ENCODE results near the gene PLCL1.

Gene PLCL1

DNA sequence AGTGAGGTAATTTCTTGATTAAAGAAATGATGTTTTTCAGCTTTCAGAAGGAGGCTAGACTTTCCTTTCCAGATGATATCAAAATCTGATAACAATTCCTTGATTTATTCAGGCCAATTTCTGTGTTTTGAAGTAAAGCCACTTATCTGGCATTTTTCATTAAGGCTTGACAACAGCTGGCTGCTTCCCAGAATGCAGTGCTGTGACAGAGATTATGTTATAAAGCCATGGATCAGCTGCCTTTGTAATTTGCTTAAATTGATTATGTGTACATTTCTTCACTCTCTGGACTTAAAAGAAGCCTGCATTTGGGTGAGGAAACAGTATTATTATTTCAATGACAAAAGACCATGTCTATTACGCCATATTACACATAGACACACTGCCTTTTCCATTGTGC is 136.0 kb downstream of the PLCL1 start:
- no peak overlapping the region for H3K4me3 ChIP-seq
- no peak overlapping the region for H3K27ac ChIP-seq

DNA sequence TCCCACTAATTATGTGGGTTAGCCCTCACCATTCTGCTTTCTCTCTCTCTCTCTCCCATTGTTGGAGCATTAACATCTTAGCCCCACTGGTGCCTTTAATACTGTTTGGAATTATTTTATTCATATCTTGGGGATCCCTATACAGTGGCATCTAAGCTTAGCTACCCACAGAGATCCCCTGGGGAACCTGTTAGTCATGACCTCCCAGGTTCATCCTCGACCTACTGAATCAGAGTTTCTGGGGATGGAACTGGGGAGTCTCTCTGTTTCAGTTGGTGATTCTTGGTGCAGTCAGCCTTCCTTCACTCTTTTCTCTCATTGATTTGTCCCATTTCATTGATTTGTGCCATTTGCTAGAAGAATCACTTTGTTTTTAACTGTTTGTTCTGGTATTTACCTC is 137.3 kb downstream of the PLCL1 start:
- H3K4me3 ChIP-seq = no peak overlapping the region
- no peak overlapping the region for H3K27ac ChIP-seq

DNA sequence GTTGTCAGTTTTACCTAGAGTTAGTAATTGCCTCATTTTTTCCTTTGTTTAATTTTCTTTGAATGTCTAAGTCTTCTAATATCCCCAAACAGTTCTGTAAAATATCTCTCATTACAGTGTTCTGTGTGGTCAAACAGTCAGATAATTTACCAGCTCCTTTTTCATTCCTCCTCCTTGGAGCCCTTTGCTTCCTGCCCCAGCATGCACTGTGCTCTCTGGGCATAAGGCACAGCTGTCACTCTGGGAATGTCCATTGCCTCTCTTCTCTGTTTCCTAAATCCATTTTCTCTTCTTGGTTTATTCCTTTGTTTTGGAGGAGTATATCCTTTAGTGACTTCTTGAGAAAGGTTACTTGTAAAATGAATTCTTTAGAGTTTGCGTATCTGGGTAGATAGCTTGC is 139.3 kb downstream of the PLCL1 start:
- Histone ChIP-seq H3K4me3 (no peak overlapping the region), H3K27ac (no peak overlapping the region)

DNA sequence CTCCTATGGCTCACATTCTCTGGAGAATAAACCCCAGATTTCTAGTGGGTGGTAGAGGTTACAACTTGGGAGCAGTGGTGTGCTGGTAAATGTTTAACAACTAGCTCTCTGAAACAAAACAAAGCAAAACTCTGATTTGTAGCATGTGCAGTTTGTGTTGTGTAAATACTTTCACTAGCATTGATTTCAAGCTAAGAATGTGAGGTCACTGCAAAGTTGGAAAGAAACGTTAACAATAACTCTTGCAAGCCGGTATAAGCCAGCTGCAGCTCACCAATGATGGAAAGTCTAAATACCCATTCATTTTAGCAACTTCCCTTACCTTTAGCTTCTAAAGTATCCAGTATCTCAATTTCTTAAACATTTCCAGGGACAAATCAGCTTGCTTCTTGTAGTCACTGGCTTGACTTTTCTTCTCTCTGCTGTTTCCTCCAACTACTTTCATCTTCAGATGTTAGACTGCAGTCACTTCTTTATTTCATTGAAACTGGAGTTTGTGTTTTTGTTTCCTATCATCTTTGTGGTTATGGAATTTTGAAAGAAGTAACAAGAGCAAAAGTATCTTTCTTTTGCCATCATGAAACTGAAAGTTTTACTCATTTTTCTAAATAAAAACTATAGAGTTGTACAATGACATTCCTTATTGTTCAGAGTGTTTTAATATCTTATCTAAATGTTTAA is 140.2 kb downstream of the PLCL1 start:
- no peak overlapping the region for H3K27ac ChIP-seq
- H3K4me3 ChIP-seq = no peak overlapping the region

DNA sequence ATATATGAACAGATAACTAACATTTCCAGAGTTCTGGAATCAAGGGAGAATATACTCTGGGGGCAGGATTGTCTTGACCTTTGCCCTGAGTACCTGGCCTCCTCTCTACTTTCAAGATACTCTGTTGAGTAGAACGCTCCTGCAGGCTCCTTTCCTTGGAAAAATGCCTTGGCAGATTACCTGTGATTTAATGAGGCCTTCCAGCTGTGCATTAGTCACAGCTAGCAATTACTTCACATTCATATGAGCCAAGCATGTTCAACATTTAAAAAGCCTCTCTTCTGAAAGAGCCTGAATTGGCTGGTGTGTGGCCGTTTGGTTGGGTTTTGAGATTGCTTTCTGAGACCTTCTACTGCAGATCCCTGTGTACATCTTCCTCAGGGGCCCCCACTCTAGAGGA is 142.2 kb downstream of the PLCL1 start:
- no peak overlapping the region for H3K4me3 ChIP-seq
- no peak overlapping the region for H3K27ac ChIP-seq

DNA sequence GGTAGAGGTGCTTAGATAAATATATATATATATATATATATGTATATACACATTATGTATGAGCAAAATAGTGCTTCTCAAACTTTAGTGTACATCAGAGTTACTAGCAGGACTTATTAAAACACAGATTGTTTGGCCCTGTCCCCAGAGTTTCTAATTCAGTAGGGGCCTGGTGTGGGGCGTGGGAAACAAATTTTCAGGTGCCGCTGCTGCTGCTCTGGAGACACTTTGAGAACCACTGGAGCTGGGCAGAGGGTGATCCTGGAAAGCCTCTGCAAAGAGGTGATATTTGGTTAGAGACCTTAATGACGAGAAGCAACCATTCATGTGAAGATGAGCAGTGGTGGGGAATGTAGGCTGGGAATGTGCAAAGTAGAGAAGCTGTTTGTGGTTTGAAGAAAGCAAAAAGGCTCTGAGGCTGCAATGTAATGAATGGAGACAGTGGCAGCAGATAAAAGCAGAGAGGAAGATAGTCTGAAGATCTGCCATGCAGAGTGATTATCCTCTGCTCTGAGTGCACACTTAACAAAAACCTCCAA is 142.9 kb downstream of the PLCL1 start:
- H3K4me3 ChIP-seq = no peak overlapping the region
- no peak overlapping the region for H3K27ac ChIP-seq

DNA sequence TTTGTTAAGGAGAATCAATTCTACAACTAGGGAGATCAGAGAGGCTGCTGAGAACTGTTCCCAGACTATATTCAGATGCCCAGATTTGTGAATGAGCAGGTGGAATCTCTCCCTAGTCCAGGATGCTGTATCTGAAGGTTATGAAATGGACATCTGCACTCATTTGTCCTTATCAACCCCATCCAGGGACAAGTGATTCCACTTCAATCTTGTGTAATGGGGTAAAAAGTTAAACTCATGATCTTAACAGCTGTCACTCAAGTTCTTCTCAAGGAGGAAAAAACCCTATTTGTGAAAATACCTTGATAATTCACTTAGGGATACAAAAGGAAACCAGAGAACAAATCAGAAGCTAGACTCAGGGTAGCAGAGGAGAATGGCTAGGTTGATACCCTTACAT is 144.8 kb downstream of the PLCL1 start:
- no peak overlapping the region for H3K4me3 ChIP-seq
- H3K27ac ChIP-seq = no peak overlapping the region

DNA sequence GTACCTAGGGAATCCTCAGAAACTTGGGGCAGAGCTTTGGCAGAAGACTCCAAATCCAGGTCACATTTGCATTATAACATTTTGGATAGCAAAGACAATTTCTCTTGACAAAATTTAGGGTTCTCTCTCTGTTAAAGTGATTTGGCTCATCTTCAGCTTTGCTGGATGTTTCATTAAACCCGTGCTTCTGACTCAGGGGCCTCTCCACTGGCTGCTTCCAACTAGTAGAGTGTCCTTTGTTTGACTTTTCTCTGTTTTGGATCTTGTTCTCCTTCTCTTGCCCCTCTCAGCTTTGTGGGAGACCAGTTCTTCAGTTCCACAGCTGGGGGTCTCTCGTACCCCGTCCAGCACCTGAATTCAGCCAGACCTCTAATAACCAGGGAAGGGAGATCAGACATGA is 145.6 kb downstream of the PLCL1 start:
- H3K27ac ChIP-seq = no peak overlapping the region
- no peak overlapping the region for H3K4me3 ChIP-seq

DNA sequence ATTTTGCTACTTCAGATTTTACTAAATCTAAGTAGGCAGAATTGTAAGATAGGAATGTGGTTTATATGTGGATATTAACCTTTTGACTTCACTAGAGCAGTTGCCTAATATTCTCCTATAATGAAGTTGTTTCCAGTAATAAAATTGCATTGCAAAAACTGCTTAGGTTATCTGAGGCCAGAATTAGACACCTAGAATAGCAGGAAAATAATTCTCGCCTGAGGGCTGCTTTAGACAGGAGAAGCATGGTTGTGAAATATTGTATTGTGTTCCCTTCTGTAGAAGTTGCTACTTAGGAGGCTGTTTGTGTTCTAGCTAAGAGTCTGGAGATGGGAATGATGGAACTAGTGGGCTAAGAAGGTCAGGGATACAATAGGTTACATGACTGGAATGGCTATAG is 146.3 kb downstream of the PLCL1 start:
- no peak overlapping the region for H3K4me3 ChIP-seq
- no peak overlapping the region for H3K27ac ChIP-seq

DNA sequence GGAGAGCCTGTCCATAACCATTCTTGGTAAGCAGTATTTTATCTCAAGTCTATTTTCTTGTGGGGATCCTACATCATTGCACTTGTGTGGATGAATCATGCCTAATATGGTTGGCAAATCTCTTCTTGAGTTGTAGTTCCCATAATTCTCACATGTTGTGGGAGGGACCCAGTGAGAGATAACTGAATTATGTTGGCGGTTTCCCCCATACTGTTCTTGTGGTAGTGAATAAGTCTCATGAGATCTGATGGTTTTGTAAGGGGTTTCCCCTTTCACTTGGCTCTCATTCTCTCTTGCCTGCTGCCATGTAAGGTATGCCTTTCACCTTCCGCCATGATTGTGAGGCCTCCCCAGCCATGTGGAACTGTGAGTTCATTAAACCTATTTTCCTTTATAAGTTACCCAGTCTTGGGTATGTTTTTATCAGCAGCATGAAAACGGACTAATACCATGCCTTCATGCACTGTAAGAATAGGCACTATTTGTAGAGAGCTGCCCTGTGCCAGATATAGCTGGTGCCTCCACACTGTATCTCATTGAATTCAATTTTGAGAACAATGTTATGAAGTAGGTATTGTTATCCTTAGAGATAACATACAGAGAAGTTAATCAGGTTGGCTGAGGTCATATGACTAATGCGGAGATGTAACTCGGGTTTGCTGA is 148.3 kb downstream of the PLCL1 start:
- Histone ChIP-seq H3K27ac (no peak overlapping the region), H3K4me3 (no peak overlapping the region)

DNA sequence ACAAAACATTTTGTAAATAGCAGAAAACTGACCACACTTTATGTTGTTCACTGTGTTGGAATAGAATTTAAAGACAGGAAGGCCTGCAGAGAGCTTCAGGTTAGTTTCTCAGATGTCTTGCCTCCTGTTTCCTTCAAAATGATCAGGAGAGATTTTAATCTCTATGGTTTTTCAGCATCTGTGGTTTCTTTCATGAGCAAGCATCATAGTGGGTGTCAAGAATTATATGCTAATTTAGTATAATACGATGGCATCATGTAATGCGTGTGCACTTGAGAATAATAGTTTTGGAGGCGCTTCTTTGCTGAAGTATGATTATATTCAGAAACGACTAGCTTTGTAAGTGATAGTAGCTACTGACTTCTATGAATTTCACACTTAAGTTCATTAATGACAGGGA is 149.9 kb downstream of the PLCL1 start:
- no peak overlapping the region for H3K27ac ChIP-seq
- H3K4me3 ChIP-seq = no peak overlapping the region

DNA sequence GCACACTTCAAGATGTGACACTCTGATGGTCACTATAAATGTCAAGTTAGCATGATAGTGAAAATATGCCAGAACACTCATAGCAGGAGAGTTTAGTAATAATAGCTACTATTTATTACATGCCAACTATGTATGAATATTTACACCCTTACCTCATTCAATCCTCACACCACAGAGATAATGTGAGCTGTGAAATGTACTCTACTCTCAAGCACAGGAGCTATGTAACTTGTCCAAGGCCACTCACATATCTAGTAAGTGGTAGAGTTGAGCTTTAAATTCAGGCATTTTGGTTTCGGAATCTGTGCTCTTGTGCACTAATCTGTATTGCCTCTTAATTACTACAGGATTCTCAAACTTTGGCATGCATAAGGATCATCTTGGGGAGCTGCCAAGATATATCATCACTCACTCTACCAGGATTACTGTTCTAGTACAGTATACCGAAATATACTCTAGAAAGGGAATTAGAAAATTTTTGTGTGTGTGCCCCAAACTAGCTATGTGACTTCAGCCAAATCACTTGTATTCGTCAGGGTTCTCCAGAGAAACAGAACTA is 154.3 kb downstream of the PLCL1 start:
- no peak overlapping the region for H3K27ac ChIP-seq
- no peak overlapping the region for H3K4me3 ChIP-seq

DNA sequence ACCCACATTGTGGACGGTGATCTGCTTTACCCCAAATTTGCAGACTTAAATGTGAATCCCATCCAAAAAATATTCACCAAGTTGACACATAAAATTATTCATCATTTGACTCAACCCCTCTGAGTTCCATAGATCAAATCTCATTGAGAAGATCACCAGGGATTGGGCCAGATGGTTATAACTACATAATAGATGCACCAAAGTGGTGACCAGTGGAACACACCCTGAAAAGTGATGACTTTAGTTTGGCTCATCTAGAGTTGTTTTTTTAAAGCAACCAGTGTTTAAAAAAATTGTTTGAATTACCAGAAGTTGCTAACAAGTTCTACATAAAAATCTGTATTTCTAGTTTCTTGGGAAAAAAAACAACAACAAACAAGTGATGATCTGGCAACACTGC is 155.0 kb downstream of the PLCL1 start:
- Histone ChIP-seq H3K27ac (no peak overlapping the region), H3K4me3 (no peak overlapping the region)

DNA sequence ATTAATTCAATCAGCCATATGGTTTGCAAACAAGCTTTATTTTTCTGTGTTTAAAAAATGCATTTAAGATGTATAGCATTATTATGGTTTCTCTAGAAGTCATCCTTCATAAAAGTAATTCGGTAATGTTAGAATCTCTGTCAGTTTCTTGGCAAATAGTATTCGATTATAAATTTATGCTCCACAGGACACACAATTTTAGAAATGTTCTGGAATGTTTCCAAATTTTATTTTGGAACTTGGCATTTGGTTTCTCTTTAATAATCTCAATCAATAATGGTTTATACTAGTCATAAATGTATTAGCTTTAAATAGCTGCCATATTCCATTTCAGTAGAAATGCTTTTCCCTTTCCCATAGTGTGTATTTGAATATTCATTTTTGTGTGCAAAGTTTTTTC is 156.4 kb downstream of the PLCL1 start:
- H3K4me3 ChIP-seq = no peak overlapping the region
- H3K27ac ChIP-seq = no peak overlapping the region

DNA sequence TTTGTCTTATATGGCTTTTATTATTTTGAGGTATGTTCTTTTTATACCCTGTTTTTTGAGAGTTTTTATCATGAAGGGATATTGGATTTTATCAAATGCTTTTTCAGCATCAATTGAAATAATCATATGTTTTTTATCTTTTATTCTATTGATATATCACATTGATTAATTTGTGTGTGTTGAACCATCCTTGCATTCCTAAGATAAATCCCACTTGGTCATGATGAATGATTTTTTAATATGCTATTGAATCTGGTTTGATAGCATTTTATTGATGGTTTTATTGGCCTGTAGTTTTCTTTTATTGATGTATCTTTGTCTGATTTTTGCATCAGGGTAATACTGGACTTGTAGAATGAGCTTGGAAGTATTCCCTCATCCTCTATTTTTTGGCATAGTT is 160.3 kb downstream of the PLCL1 start:
- Histone ChIP-seq H3K4me3 (no peak overlapping the region), H3K27ac (no peak overlapping the region)

DNA sequence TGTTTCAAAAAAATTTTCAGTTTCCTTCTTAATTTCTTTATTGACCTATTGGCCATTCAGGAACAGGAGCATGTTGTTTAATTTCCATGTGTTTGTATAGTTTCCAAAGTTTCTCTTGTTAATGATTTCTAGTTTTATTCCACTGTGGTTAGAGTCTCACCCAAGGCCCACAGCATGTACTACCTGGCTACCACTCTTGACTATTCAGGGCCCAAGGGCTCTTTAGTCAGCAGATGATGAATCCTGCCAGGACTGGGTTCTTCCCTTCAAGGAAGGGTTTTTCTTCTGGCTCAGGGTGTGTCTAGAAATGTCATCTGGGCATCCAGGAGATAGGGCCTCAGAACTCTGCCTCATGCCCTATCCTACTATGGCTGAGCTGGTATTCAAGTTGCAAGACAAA is 161.4 kb downstream of the PLCL1 start:
- Histone ChIP-seq H3K4me3 (no peak overlapping the region), H3K27ac (no peak overlapping the region)

DNA sequence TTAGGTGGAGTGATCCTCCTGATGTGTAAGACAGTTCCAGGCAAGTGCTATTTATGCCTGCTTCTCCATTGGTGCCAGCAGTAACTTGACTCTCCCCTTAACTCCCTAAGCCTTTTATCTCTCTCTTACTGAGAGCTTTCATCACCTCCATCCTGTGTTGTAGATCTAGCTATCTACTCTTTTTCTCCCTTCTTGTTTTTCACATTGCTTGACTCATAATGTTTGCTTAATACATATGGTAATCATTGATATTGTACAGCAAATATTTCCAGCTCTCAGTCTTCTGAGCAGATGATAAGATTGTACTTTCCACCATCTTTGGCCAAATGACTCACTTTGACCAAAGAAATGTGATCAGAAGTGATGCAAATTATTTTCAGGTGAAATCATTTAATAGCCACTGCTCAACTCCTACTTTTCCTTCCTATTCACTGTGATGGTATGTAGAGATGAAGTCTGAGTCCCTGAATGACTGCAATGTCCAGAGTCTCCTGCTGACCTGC is 165.0 kb downstream of the PLCL1 start:
- Histone ChIP-seq H3K4me3 (no peak overlapping the region), H3K27ac (no peak overlapping the region)

DNA sequence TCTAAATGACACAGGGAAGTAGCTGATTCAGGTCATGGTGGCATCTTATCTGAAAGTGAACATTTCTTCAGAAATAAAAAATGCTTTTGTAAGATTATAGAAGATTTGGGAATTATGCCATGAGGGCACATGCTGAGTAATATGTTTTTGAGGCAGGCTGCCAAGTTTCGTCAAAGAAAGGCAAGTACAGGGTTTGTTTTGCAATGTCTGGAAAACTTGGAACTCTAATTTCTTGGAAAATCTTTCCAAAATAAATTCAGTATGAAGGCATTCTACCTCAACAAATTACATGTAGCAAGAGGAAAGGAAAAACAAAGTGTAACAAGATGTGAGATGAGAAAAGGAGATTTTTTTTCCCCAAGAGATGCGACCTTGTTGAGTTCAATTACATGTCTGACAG is 167.7 kb downstream of the PLCL1 start:
- no peak overlapping the region for H3K27ac ChIP-seq
- no peak overlapping the region for H3K4me3 ChIP-seq

DNA sequence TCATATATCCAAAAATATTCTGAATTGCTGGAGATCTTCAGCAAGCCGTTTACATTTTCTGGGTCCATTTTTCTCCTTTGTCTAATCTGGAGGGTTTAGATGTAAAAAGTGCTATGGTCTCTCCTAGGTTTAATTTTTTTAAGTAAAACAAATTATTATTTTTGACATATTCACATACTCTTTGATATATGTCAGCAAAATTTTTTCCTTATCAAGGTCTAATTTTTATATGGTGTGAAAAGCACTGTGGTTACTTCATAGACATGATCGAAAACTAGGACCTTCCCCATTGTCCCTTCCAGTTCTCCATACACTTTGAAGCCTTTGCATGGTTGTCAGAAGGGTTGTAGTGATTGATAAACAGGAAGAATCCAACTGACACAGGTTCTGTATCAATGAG is 168.2 kb downstream of the PLCL1 start:
- Histone ChIP-seq H3K27ac (no peak overlapping the region), H3K4me3 (no peak overlapping the region)

DNA sequence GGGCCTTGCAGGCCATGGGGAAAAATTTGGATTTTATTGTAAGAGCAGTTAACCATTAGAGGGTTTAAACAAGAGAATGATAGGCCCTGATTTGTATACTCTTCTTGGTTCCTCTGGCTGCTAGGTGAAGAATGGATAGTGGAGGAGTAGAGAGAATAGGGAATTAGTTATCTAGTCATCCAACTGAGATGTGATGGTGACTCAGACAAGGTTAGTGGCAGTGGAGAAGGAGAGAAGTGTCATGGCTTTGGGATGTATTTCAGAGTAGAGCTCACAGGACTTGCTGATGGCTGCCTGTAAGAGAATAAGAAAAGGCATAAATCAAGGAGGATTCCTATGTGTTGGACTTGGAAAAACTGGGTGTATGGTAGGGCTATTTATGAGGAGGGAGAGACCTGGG is 169.4 kb downstream of the PLCL1 start:
- no peak overlapping the region for H3K27ac ChIP-seq
- no peak overlapping the region for H3K4me3 ChIP-seq

DNA sequence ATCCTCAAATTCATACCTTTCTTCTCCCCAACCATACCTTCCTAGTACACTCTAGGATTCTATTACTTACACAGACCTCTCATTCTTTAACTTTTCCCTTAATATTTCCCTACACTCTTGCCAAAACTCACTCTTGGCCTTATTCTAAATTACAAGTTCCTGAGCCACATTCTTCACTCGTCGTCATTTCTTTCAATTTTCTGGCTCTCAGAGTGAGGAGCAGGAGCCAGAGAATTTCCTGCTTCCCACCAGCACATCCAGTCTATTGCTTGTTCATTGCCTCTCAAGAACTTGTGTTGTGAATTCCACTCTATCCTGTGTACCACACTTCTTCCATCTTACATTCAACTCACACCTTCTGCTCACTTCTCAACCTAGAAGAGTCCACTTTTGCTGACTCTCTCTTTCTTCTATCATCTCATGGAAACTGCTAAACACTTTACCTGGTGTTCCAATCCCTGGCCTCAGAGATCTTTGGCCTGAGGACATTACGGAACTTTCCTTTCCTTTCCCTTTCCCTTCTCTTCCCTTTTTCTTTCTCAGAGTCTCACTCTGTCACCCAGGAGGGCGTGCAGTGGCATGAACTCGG is 171.6 kb downstream of the PLCL1 start:
- Histone ChIP-seq H3K4me3 (no peak overlapping the region), H3K27ac (no peak overlapping the region)
